ENCODE measurements around the gene PRICKLE2.

DNA sequence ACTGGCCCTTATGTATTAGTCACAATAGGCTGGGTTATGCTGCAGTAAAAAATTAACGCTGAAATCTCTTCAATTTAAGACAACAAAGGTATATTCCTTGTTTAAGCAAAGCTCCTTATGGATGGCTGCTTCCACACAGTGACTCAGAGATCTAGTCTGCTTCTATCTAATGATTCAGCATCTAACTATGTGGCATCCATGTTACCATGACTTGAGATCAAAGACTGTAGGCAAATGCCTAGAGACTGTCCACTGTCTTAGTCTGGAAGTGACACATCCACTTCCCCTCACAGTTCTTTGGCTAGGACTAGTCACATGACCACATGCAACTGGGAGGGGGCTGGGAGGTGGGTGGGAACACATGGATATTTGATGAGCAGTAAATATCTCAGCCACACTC lies 140.6 kb downstream of the PRICKLE2 start:
- TF ChIP-seq ZFP30 (CRISPR knock-in tag; IDR thresholded peaks at IDR 0.05) (no peak), GLIS3 (CRISPR knock-in tag; IDR thresholded peaks at IDR 0.05) (no peak), ZFP3 (CRISPR knock-in tag; IDR thresholded peaks at IDR 0.05) (no peak)
- TF ChIP-seq, protein P1, sequence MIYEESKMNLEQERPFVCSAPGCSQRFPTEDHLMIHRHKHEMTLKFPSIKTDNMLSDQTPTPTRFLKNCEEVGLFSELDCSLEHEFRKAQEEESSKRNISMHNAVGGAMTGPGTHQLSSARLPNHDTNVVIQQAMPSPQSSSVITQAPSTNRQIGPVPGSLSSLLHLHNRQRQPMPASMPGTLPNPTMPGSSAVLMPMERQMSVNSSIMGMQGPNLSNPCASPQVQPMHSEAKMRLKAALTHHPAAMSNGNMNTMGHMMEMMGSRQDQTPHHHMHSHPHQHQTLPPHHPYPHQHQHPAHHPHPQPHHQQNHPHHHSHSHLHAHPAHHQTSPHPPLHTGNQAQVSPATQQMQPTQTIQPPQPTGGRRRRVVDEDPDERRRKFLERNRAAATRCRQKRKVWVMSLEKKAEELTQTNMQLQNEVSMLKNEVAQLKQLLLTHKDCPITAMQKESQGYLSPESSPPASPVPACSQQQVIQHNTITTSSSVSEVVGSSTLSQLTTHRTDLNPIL (CRISPR knock-in tag; IDR thresholded peaks at IDR 0.05; ENCODE audit: low read depth) = no peak
- TF ChIP-seq, protein P2, sequence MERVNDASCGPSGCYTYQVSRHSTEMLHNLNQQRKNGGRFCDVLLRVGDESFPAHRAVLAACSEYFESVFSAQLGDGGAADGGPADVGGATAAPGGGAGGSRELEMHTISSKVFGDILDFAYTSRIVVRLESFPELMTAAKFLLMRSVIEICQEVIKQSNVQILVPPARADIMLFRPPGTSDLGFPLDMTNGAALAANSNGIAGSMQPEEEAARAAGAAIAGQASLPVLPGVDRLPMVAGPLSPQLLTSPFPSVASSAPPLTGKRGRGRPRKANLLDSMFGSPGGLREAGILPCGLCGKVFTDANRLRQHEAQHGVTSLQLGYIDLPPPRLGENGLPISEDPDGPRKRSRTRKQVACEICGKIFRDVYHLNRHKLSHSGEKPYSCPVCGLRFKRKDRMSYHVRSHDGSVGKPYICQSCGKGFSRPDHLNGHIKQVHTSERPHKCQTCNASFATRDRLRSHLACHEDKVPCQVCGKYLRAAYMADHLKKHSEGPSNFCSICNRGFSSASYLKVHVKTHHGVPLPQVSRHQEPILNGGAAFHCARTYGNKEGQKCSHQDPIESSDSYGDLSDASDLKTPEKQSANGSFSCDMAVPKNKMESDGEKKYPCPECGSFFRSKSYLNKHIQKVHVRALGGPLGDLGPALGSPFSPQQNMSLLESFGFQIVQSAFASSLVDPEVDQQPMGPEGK (CRISPR knock-in tag; IDR thresholded peaks at IDR 0.05; ENCODE audit: borderline replicate concordance) = no peak

Measured in SK-N-SH treated with all-trans-retinoic acid at 6 μM for 48 hours (cell line).